LNCAP (cell line): ENCODE data around the gene AFAP1.

Source experiments
- TF ChIP-seq, protein P1 (sequence below): fragments of 450-650 bp; IDR thresholded peaks from 2 replicates; pipeline ENCODE4 v1.5.1; 2017; ENCODE audit warnings: mild to moderate bottlenecking

The AFAP1 gene

DNA sequence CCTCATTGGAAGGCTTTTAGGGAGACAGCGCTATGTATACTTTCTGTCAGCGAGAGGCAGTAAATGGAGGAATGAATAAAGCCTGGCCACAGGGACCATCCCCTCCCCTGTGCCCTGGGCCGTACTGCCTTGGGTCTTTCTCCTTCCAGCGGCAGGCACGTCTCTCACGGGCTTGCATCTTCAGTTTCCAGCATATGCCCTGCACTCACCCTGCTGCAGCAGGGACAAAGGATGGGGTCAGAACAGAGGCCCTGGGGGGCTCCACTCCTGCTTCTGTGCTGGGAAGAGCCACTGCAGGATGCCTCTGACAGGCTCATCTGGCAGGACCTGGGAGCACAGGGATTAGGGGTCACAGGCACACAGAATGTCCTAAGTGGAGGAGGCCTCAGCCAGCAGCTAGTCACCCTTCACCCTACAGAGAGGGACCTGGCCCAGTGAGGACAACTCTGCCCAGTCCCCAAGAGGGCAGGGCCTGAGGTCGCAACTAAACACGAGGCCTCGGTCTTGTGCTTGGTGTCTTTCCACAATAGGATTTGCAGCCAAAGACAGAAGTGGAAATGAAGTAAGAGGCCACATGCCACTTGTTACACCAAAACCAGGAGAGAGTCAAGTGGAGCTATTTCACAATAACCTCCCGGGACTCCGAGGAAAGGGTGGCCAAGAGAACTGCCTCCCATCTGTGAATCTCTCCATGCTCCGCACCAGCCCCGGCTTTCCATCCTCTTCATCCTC, 150.8 kb downstream of the AFAP1 start:
- TF ChIP-seq, protein P1, sequence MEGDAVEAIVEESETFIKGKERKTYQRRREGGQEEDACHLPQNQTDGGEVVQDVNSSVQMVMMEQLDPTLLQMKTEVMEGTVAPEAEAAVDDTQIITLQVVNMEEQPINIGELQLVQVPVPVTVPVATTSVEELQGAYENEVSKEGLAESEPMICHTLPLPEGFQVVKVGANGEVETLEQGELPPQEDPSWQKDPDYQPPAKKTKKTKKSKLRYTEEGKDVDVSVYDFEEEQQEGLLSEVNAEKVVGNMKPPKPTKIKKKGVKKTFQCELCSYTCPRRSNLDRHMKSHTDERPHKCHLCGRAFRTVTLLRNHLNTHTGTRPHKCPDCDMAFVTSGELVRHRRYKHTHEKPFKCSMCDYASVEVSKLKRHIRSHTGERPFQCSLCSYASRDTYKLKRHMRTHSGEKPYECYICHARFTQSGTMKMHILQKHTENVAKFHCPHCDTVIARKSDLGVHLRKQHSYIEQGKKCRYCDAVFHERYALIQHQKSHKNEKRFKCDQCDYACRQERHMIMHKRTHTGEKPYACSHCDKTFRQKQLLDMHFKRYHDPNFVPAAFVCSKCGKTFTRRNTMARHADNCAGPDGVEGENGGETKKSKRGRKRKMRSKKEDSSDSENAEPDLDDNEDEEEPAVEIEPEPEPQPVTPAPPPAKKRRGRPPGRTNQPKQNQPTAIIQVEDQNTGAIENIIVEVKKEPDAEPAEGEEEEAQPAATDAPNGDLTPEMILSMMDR = no peak

GRCh38 chr4:7788193-7788592, 151.5 kb downstream of the AFAP1 start:
- TF ChIP-seq, protein P1 = no peak

DNA sequence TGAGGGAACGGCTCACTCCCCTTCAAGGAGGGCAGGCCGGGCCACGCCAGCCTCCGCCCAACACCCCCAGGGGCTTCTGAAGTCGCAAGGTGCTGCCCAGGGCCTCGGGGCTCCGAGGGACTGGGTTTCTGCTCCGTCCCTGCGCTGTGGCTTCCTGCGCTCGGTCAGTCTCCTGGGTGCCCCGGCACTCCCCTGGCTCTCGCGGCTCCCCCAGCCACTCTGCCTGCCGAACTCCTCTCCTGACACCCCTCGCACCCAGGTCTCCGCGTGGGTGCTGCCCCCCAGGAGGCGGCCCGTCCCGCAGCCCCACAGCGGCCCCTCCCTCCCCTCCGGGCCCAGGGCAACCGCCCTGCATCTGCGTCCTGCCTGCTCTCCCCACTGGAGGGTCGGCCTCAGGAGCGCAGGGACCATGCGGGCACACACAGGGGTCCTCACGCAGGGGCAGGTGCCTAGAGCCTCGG, 151.9 kb downstream of the AFAP1 start:
- TF ChIP-seq, protein P1 = no peak

GRCh38 chr4:7787067-7787466, 152.6 kb downstream of the AFAP1 start:
- TF ChIP-seq, protein P1 = no peak

DNA sequence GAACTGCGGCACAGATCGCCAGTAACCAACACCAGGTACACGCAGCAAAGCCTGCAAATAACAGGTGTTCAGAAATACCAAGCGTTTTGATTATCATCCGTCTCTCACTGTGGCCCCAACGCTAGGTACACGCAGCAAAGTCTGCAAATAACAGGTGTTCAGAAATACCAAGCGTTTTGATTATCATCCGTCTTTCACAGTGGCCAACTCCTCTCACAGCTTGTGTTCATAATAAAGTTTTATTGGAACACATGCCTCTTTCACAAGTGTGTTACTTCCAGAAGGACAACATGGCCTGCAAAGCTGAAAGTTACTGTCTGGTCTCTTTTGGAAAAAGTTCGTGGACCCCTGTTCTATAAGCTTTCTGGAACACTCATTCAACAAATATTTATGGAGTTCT, 153.1 kb downstream of the AFAP1 start:
- TF ChIP-seq, protein P1 = no peak

- TF ChIP-seq, protein P1 = no peak
Observed at GRCh38 chr4:7786040-7786439, 153.6 kb downstream of the AFAP1 start.

GRCh38 chr4:7785017-7785416, 154.6 kb downstream of the AFAP1 start:
- TF ChIP-seq, protein P1 = no peak
